Smooth muscle cell of the umbilical artery (primary cell): Measurements from ENCODE around the gene MASP1. TPM values are rescaled to one million over a fixed set of nuclear protein-coding genes. Genes with fewer than 3 reads are reported as not detected.

Experiments
- total RNA-seq: library from RNA; depleted of rRNA; stranded (reverse); fragments of >200 nt; gene quantifications from 2 replicates; pipeline ENCODE4 v1.2.3, GENCODE V29; 2014

The MASP1 gene, protein sequence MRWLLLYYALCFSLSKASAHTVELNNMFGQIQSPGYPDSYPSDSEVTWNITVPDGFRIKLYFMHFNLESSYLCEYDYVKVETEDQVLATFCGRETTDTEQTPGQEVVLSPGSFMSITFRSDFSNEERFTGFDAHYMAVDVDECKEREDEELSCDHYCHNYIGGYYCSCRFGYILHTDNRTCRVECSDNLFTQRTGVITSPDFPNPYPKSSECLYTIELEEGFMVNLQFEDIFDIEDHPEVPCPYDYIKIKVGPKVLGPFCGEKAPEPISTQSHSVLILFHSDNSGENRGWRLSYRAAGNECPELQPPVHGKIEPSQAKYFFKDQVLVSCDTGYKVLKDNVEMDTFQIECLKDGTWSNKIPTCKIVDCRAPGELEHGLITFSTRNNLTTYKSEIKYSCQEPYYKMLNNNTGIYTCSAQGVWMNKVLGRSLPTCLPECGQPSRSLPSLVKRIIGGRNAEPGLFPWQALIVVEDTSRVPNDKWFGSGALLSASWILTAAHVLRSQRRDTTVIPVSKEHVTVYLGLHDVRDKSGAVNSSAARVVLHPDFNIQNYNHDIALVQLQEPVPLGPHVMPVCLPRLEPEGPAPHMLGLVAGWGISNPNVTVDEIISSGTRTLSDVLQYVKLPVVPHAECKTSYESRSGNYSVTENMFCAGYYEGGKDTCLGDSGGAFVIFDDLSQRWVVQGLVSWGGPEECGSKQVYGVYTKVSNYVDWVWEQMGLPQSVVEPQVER
- 8.5 and 25.5 TPM in 2 replicates for total RNA-seq

DNA sequence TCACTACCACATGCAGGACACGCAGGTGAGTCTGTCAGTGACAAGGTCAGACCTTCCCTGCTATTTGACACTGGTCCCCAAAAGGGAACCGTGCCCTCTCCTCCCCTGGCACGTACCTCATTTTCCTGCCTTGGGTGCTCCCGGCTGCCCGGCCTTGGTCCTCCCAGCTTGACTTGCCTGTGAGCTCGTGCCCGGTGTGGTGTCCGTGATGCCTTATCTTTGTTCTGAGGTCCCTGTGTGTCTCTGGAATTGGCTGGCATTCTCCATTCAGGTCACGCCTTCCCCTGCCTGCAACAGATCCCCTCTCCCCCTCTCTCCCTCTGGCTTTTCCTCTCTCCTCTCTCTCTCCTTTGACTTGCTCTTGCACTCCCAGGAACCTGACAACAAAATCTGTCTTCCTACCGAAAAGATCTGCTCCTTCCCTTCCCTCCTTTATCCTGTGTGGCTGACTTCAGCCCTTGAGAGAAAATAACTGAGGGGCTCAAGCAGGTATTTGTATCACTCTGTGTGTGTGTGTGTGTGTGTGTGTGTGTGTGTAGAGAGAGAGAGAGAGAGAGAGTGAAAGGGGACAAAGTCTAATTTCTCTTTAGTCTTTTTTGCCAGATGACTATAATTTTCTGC lies at the start of gene MASP1:
Gene MASP1 (minus strand): TSS at position 226 of the 621 bp plus-strand sequence. CDS start 105 bp downstream, at position 121.

DNA sequence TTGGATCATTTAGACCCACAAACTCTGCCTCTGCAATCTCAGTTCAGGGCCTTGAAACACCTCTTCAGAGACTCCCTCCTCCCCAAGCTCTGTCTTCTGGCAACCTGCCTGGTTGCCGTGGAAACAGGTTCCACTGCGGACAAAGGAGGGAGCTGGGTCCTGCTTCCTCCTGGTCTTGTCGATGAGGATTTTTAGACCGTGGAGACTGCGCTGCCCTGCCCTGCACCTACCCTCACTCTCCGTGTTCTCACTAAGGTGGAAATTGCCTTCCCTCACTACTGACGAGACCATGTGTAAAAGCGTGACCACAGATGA lies 94.2 kb downstream of the MASP1 start, which contains the start of gene RTP1:
Gene RTP1 (plus strand): TSS at position 152 of the 315 bp plus-strand sequence. CDS start 30 bp downstream, at position 182.

Other genes with a start within 250 kb of the MASP1 start
- gene RPL39L, start 152.2 kb downstream of the MASP1 start, total RNA-seq = 9.2 and 9.6 TPM in 2 replicates
- gene RTP1, start 94.3 kb downstream of the MASP1 start, total RNA-seq = not detected in 2 replicates
- gene RTP4, start 76.6 kb upstream of the MASP1 start, total RNA-seq = not detected in 2 replicates